CD4-positive, alpha-beta T cell treated with Interleukin-15 for 4 hours (primary cell): ENCODE measurements around the gene INSYN2B.

ENCODE experiments used
- DNase-seq: peaks from one replicate; pipeline ENCODE4 v3.0.0-alpha.2; 2020; ENCODE audit warnings: low spot score

The INSYN2B gene

GRCh38 chr5:169933127-169933526, 47.2 kb downstream of the INSYN2B start:
- DNase-seq: no peak

- DNase-seq: no peak
These were observed 56.3 kb downstream of the INSYN2B start for GRCh38 chr5:169923988-169924387.

- DNase-seq: no peak
These were observed 57.8 kb downstream of the INSYN2B start for GRCh38 chr5:169922474-169922873.

GRCh38 chr5:169921949-169922348, 58.3 kb downstream of the INSYN2B start:
- no peak for DNase-seq

- no peak for DNase-seq
These were observed 58.9 kb downstream of the INSYN2B start for GRCh38 chr5:169921384-169921783.

- DNase-seq: no peak
These were observed 59.8 kb downstream of the INSYN2B start for GRCh38 chr5:169920474-169920873.

GRCh38 chr5:169918228-169918627, 62.1 kb downstream of the INSYN2B start:
- no peak for DNase-seq

GRCh38 chr5:169917500-169917899, 62.8 kb downstream of the INSYN2B start:
- DNase-seq: no peak

- no peak for DNase-seq
These were observed 65.5 kb downstream of the INSYN2B start for GRCh38 chr5:169914766-169915165.

- no peak for DNase-seq
These were observed 66.8 kb downstream of the INSYN2B start for GRCh38 chr5:169913479-169913878.

- DNase-seq: no peak
These were observed 68.7 kb downstream of the INSYN2B start for GRCh38 chr5:169911448-169912212.

GRCh38 chr5:169910393-169910792, 69.9 kb downstream of the INSYN2B start:
- DNase-seq: no peak

- no peak for DNase-seq
These were observed 70.3 kb downstream of the INSYN2B start for GRCh38 chr5:169909945-169910344.

- DNase-seq: no peak
These were observed 71.4 kb downstream of the INSYN2B start for GRCh38 chr5:169908864-169909263.

- no peak for DNase-seq
These were observed 73.3 kb downstream of the INSYN2B start for GRCh38 chr5:169906745-169907649.

GRCh38 chr5:169905017-169905416, 75.3 kb downstream of the INSYN2B start:
- no peak for DNase-seq

GRCh38 chr5:169904508-169904907, 75.8 kb downstream of the INSYN2B start:
- DNase-seq: no peak

GRCh38 chr5:169904059-169904458, 76.2 kb downstream of the INSYN2B start:
- no peak for DNase-seq

GRCh38 chr5:169901896-169902295, 78.4 kb downstream of the INSYN2B start:
- no peak for DNase-seq

- no peak for DNase-seq
These were observed 82.8 kb downstream of the INSYN2B start for GRCh38 chr5:169897481-169897880.

- DNase-seq: no peak
These were observed 84.4 kb downstream of the INSYN2B start for GRCh38 chr5:169895926-169896325.

- no peak for DNase-seq
These were observed 86.7 kb downstream of the INSYN2B start for GRCh38 chr5:169893571-169893970.

GRCh38 chr5:169893010-169893409, 87.3 kb downstream of the INSYN2B start:
- no peak for DNase-seq
